ENCODE measurements around the gene PRKAR1B. TPM values are rescaled to one million over a fixed set of nuclear protein-coding genes. Genes with fewer than 3 reads are reported as not detected.
A peak's percentile ranks its signal among the peaks of the same experiment; 100 is the strongest.

Gene PRKAR1B
- total and polyA plus RNA-seq, 2 donors (not counting 1 experiment from before 2014, with no cell fraction given) = 4.5 to 8.6 TPM

DNA sequence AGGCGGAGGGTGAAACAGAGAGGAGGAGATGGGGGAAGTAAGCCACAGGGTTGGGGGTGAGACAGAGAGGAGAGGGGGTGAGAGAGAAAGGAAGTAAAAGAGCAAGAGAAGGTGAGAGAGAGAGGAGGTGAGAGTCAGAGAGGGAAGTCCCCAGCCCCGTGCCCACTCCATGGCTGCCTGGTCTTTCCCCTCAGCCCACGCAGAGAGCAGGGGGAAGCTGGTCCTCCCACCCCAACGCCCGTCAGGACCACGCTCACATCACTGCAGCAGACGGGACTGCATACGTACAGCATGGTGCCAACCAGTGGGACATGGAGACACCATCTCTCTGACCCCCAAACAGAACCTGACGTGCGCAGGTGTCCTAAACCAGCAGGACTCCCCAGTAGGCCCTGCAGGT is 195.3 kb downstream of the PRKAR1B start:
- CTCF ChIA-PET = no interaction called here
- WGBS (ENCODE audit: insufficient coverage) = 35% methylated on average over 10 of the region's 10 CpGs
- no peak overlapping the region for H3K27ac Mint-ChIP-seq
- DNase-seq = peak; percentile 33
- peaks cover 0 to 5% of the 10 kb centered on the region in 2 donors for H3K4me1 ChIP-seq (ENCODE audit: control insufficient read depth in 2 of 2, insufficient read depth in 2 of 2, low read length in 2 of 2)
- H2AFZ ChIP-seq (ENCODE audit: insufficient read depth, low read depth, low read length, poor library complexity, severe bottlenecking) = peak overlapping the region; percentile 49
- peak overlapping the region; percentile 40 for H3K4me2 ChIP-seq (replicated peaks; ENCODE audit: low read depth, low read length, poor library complexity, severe bottlenecking)
- intact Hi-C loops (cut with micrococcal nuclease) = no loop called here
- no peaks in the 10 kb centered on the region for H3K27me3 ChIP-seq (replicated peaks in 1 of 4; ENCODE audit: control extremely low read depth in 1 of 4, control insufficient read depth in 3 of 4, insufficient read depth in 4 of 4, low read length in 3 of 4)
- no peak for TF ChIP-seq CTCF (IDR thresholded peaks at IDR 0.05)
- TF ChIP-seq EZH2 (IDR thresholded peaks at IDR 0.05; ENCODE audit: borderline replicate concordance, insufficient read depth, low read depth, low read length, poor library complexity, severe bottlenecking) = no peak
- peaks cover 15% of the 10 kb centered on the region for H3K4me1 Mint-ChIP-seq
- peaks cover 0 to 12% (median 0%) of the 10 kb centered on the region in 3 donors for H3K9me3 ChIP-seq (ENCODE audit: control extremely low read depth in 1 of 3, control insufficient read depth in 2 of 3, insufficient read depth in 1 of 3, low read length in 2 of 3)
- H3K36me3 ChIP-seq (replicated peaks in 1 of 2; ENCODE audit: control extremely low read depth in 1 of 2, control insufficient read depth in 1 of 2, extremely low read depth in 1 of 2, insufficient read depth in 2 of 2, low read length in 1 of 2) = no peaks in the 10 kb centered on the region
- no peaks in the 10 kb centered on the region for H3K79me2 ChIP-seq (ENCODE audit: control insufficient read depth, insufficient read depth, low read length)
- POLR2A ChIA-PET = no interaction called here
- no peaks in the 10 kb centered on the region for H4K20me1 ChIP-seq (ENCODE audit: control insufficient read depth, insufficient read depth, low read length, poor library complexity, severe bottlenecking)
- peak; percentile 39 for ATAC-seq (ENCODE audit: low read depth)
- no peak overlapping the region for H3K4me3 Mint-ChIP-seq
- no peaks in the 10 kb centered on the region for H3K9me3 Mint-ChIP-seq (ENCODE audit: insufficient read depth)
- H3K27ac ChIP-seq (ENCODE audit: low read length in 2 of 2) = no peak overlapping the region
- H3K4me3 ChIP-seq (ENCODE audit: control extremely low read depth in 1 of 5, extremely low read depth in 1 of 5, insufficient read depth in 1 of 5, low read depth in 2 of 5, low read length in 4 of 5) = no peak overlapping the region
- no peak overlapping the region for H3K9ac ChIP-seq (ENCODE audit: low read length)
- H3K27me3 Mint-ChIP-seq = peaks cover 5% of the 10 kb centered on the region

GRCh38 chr7:528451-528850 is 198.6 kb downstream of the PRKAR1B start:
- H3K36me3 ChIP-seq (replicated peaks in 1 of 2; ENCODE audit: control extremely low read depth in 1 of 2, control insufficient read depth in 1 of 2, extremely low read depth in 1 of 2, insufficient read depth in 2 of 2, low read length in 1 of 2) = no peaks in the 10 kb centered on the region
- H3K4me3 ChIP-seq (ENCODE audit: control extremely low read depth in 1 of 5, extremely low read depth in 1 of 5, insufficient read depth in 1 of 5, low read depth in 2 of 5, low read length in 4 of 5) = no peak overlapping the region
- no peak overlapping the region for H3K9ac ChIP-seq (ENCODE audit: low read length)
- 100% methylated on average over 2 of the region's 2 CpGs for WGBS (ENCODE audit: insufficient coverage)
- intact Hi-C loops (cut with micrococcal nuclease) = no loop called here
- no peak overlapping the region for H3K27ac Mint-ChIP-seq
- CTCF ChIA-PET = no interaction called here
- POLR2A ChIA-PET = no interaction called here
- H3K27me3 ChIP-seq (replicated peaks in 1 of 4; ENCODE audit: control extremely low read depth in 1 of 4, control insufficient read depth in 3 of 4, insufficient read depth in 4 of 4, low read length in 3 of 4) = peaks cover 0 to 9% (median 2%) of the 10 kb centered on the region in 4 experiments
- H3K79me2 ChIP-seq (ENCODE audit: control insufficient read depth, insufficient read depth, low read length) = no peaks in the 10 kb centered on the region
- H3K4me1 ChIP-seq (ENCODE audit: control insufficient read depth in 2 of 2, insufficient read depth in 2 of 2, low read length in 2 of 2) = peaks cover 0 to 5% of the 10 kb centered on the region in 2 donors
- H3K4me1 Mint-ChIP-seq = peaks cover 15% of the 10 kb centered on the region
- no peak overlapping the region for H3K4me2 ChIP-seq (replicated peaks; ENCODE audit: low read depth, low read length, poor library complexity, severe bottlenecking)
- no peak overlapping the region for H2AFZ ChIP-seq (ENCODE audit: insufficient read depth, low read depth, low read length, poor library complexity, severe bottlenecking)
- H3K27me3 Mint-ChIP-seq = peaks cover 6% of the 10 kb centered on the region
- H3K27ac ChIP-seq (ENCODE audit: low read length in 2 of 2) = no peak overlapping the region
- H3K9me3 ChIP-seq (ENCODE audit: control extremely low read depth in 1 of 3, control insufficient read depth in 2 of 3, insufficient read depth in 1 of 3, low read length in 2 of 3) = peaks cover 0 to 5% (median 0%) of the 10 kb centered on the region in 3 donors
- no peaks in the 10 kb centered on the region for H3K9me3 Mint-ChIP-seq (ENCODE audit: insufficient read depth)
- ATAC-seq (ENCODE audit: low read depth) (no peak), DNase-seq (no peak)
- no peaks in the 10 kb centered on the region for H4K20me1 ChIP-seq (ENCODE audit: control insufficient read depth, insufficient read depth, low read length, poor library complexity, severe bottlenecking)
- no peak for TF ChIP-seq EZH2 (IDR thresholded peaks at IDR 0.05; ENCODE audit: borderline replicate concordance, insufficient read depth, low read depth, low read length, poor library complexity, severe bottlenecking)
- no peak for TF ChIP-seq CTCF (IDR thresholded peaks at IDR 0.05)
- no peak overlapping the region for H3K4me3 Mint-ChIP-seq

Data from B cell (primary cell).